Measurements from ENCODE around the gene SPAG16.

SPAG16 gene

DNA sequence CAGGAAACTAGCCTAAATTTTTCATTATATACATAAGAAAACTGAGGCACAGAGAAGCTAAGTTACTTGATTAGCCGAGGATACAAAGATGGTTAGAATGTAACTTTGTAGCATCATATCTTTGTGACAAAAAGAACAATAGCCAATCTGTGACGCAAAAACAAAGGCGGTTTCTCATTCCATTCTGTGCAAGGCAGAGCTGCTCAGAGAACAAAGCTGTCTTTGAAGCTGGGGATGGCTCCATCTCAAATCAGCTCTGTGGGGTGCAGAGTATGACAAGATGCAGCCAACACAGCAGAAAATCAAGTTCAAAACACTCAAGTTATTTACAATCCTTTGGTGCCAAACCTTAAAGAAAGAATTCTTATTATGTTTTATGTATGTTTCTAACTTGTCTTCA lies 1044.7 kb downstream of the SPAG16 start:
- Histone ChIP-seq H3K9me3 (ENCODE audit: control insufficient read depth, insufficient read depth, low read length) (no peaks in the 10 kb centered on the region), H3K27me3 (ENCODE audit: control insufficient read depth, insufficient read depth, low read length) (no peaks in the 10 kb centered on the region), H3K27ac (ENCODE audit: low read depth, low read length) (no peak overlapping the region), H3K9ac (ENCODE audit: low read depth, low read length) (no peak overlapping the region), H3K4me1 (ENCODE audit: control insufficient read depth, insufficient read depth, low read length) (no peaks in the 10 kb centered on the region), H3K4me3 (ENCODE audit: low read depth, low read length) (no peak overlapping the region), H3K36me3 (ENCODE audit: control insufficient read depth, insufficient read depth, low read length) (no peaks in the 10 kb centered on the region)

- H3K27me3 ChIP-seq (ENCODE audit: control insufficient read depth, insufficient read depth, low read length), result no peaks in the 10 kb centered on the region
- H3K9ac ChIP-seq (ENCODE audit: low read depth, low read length), result no peak overlapping the region
- no peaks in the 10 kb centered on the region for H3K4me1 ChIP-seq (ENCODE audit: control insufficient read depth, insufficient read depth, low read length)
- H3K36me3 ChIP-seq (ENCODE audit: control insufficient read depth, insufficient read depth, low read length), result no peaks in the 10 kb centered on the region
- H3K4me3 ChIP-seq (ENCODE audit: low read depth, low read length), result no peak overlapping the region
- H3K9me3 ChIP-seq (ENCODE audit: control insufficient read depth, insufficient read depth, low read length), result no peaks in the 10 kb centered on the region
- no peak overlapping the region for H3K27ac ChIP-seq (ENCODE audit: low read depth, low read length)
Observed at GRCh38 chr2:214341646-214342045, 1057.4 kb downstream of the SPAG16 start.

GRCh38 chr2:214358506-214358905 lies 1074.2 kb downstream of the SPAG16 start:
- Histone ChIP-seq H3K9ac (ENCODE audit: low read depth, low read length) (no peak overlapping the region), H3K27ac (ENCODE audit: low read depth, low read length) (no peak overlapping the region), H3K36me3 (ENCODE audit: control insufficient read depth, insufficient read depth, low read length) (no peaks in the 10 kb centered on the region), H3K27me3 (ENCODE audit: control insufficient read depth, insufficient read depth, low read length) (no peaks in the 10 kb centered on the region), H3K4me3 (ENCODE audit: low read depth, low read length) (no peak overlapping the region; the same call in 1 of the 2 replicates), H3K4me1 (ENCODE audit: control insufficient read depth, insufficient read depth, low read length) (peaks cover 12% of the 10 kb centered on the region), H3K9me3 (ENCODE audit: control insufficient read depth, insufficient read depth, low read length) (peaks cover 2% of the 10 kb centered on the region; the same call in 1 of the 2 replicates)

GRCh38 chr2:214361116-214361515 lies 1076.9 kb downstream of the SPAG16 start:
- no peak overlapping the region for H3K4me3 ChIP-seq (ENCODE audit: low read depth, low read length)

DNA sequence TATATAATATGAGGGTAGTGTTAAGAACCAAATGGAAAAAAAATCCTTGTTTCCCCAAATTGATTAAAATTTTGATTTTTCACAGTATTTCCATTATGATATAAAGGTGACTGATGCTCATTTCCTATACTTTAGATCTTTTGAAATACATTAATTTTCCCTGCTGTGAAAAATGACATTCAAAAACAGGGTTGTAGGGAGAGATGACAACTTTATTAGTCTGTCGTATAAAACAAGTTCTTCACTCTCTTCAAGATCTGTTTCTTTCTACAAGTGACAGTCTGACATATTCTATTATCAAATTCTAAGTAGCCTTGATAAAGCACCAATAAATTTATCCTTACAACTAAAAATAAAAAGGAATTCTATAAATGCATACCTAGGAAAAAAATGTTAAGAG lies 1081.3 kb downstream of the SPAG16 start:
- no peaks in the 10 kb centered on the region for H3K36me3 ChIP-seq (ENCODE audit: control insufficient read depth, insufficient read depth, low read length)
- no peak overlapping the region for H3K27ac ChIP-seq (ENCODE audit: low read depth, low read length)
- H3K4me3 ChIP-seq (ENCODE audit: low read depth, low read length), result no peak overlapping the region
- H3K9me3 ChIP-seq (ENCODE audit: control insufficient read depth, insufficient read depth, low read length), result no peaks in the 10 kb centered on the region
- H3K9ac ChIP-seq (ENCODE audit: low read depth, low read length), result no peak overlapping the region
- no peaks in the 10 kb centered on the region for H3K4me1 ChIP-seq (ENCODE audit: control insufficient read depth, insufficient read depth, low read length)
- no peaks in the 10 kb centered on the region for H3K27me3 ChIP-seq (ENCODE audit: control insufficient read depth, insufficient read depth, low read length)

More at GRCh38 chr2:214361116-214361515, 1076.9 kb downstream of the SPAG16 start:
- H3K27ac ChIP-seq (ENCODE audit: low read depth, low read length), result no peak overlapping the region
- H3K36me3 ChIP-seq (ENCODE audit: control insufficient read depth, insufficient read depth, low read length), result no peaks in the 10 kb centered on the region
- H3K4me1 ChIP-seq (ENCODE audit: control insufficient read depth, insufficient read depth, low read length), result peaks cover 12% of the 10 kb centered on the region
- no peak overlapping the region for H3K9ac ChIP-seq (ENCODE audit: low read depth, low read length)
- peaks cover 2% of the 10 kb centered on the region; the same call in 1 of the 2 replicates for H3K9me3 ChIP-seq (ENCODE audit: control insufficient read depth, insufficient read depth, low read length)
- H3K27me3 ChIP-seq (ENCODE audit: control insufficient read depth, insufficient read depth, low read length), result no peaks in the 10 kb centered on the region

GRCh38 chr2:214367171-214367570 lies 1082.9 kb downstream of the SPAG16 start:
- no peak overlapping the region for H3K4me3 ChIP-seq (ENCODE audit: low read depth, low read length)
- H3K4me1 ChIP-seq (ENCODE audit: control insufficient read depth, insufficient read depth, low read length), result no peaks in the 10 kb centered on the region
- no peaks in the 10 kb centered on the region for H3K36me3 ChIP-seq (ENCODE audit: control insufficient read depth, insufficient read depth, low read length)
- H3K9me3 ChIP-seq (ENCODE audit: control insufficient read depth, insufficient read depth, low read length), result no peaks in the 10 kb centered on the region
- H3K9ac ChIP-seq (ENCODE audit: low read depth, low read length), result no peak overlapping the region
- H3K27ac ChIP-seq (ENCODE audit: low read depth, low read length), result no peak overlapping the region
- H3K27me3 ChIP-seq (ENCODE audit: control insufficient read depth, insufficient read depth, low read length), result no peaks in the 10 kb centered on the region

GRCh38 chr2:214376618-214377285 lies 1092.5 kb downstream of the SPAG16 start:
- Histone ChIP-seq H3K36me3 (ENCODE audit: control insufficient read depth, insufficient read depth, low read length) (no peaks in the 10 kb centered on the region), H3K9me3 (ENCODE audit: control insufficient read depth, insufficient read depth, low read length) (no peaks in the 10 kb centered on the region), H3K27ac (ENCODE audit: low read depth, low read length) (no peak overlapping the region), H3K4me1 (ENCODE audit: control insufficient read depth, insufficient read depth, low read length) (no peaks in the 10 kb centered on the region), H3K9ac (ENCODE audit: low read depth, low read length) (no peak overlapping the region), H3K27me3 (ENCODE audit: control insufficient read depth, insufficient read depth, low read length) (no peaks in the 10 kb centered on the region), H3K4me3 (ENCODE audit: low read depth, low read length) (no peak overlapping the region)

- Histone ChIP-seq H3K9ac (ENCODE audit: low read depth, low read length) (no peak overlapping the region), H3K27ac (ENCODE audit: low read depth, low read length) (no peak overlapping the region), H3K36me3 (ENCODE audit: control insufficient read depth, insufficient read depth, low read length) (no peaks in the 10 kb centered on the region), H3K27me3 (ENCODE audit: control insufficient read depth, insufficient read depth, low read length) (no peaks in the 10 kb centered on the region), H3K4me3 (ENCODE audit: low read depth, low read length) (no peak overlapping the region), H3K9me3 (ENCODE audit: control insufficient read depth, insufficient read depth, low read length) (no peaks in the 10 kb centered on the region), H3K4me1 (ENCODE audit: control insufficient read depth, insufficient read depth, low read length) (no peaks in the 10 kb centered on the region)
Observed at GRCh38 chr2:214377286-214377624, 1093.0 kb downstream of the SPAG16 start.

- Histone ChIP-seq H3K9ac (ENCODE audit: low read depth, low read length) (no peak overlapping the region), H3K9me3 (ENCODE audit: control insufficient read depth, insufficient read depth, low read length) (no peaks in the 10 kb centered on the region), H3K4me3 (ENCODE audit: low read depth, low read length) (no peak overlapping the region), H3K27ac (ENCODE audit: low read depth, low read length) (no peak overlapping the region), H3K27me3 (ENCODE audit: control insufficient read depth, insufficient read depth, low read length) (no peaks in the 10 kb centered on the region), H3K36me3 (ENCODE audit: control insufficient read depth, insufficient read depth, low read length) (no peaks in the 10 kb centered on the region), H3K4me1 (ENCODE audit: control insufficient read depth, insufficient read depth, low read length) (no peaks in the 10 kb centered on the region)
Observed at GRCh38 chr2:214378455-214379103, 1094.3 kb downstream of the SPAG16 start.

DNA sequence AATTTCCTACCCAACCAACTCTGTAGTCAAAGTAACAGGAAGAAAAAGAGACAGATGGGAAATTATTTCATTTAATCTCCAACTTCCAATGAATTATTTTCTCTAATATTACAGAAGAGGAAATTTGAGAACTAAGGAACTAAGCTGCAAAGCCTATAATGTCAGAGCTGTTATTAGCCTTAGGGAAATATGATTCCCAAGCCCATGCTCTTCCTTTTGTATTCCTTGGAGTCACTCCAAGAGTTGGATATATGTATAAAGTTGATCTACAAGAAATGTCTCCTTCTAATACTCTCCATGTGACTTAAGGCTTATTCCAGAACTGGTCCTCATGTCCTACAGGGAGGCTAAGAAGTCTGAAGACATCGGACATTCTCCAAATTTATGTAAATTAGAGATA lies 1095.0 kb downstream of the SPAG16 start:
- Histone ChIP-seq H3K9me3 (ENCODE audit: control insufficient read depth, insufficient read depth, low read length) (no peaks in the 10 kb centered on the region), H3K27me3 (ENCODE audit: control insufficient read depth, insufficient read depth, low read length) (no peaks in the 10 kb centered on the region), H3K4me1 (ENCODE audit: control insufficient read depth, insufficient read depth, low read length) (no peaks in the 10 kb centered on the region), H3K9ac (ENCODE audit: low read depth, low read length) (no peak overlapping the region), H3K27ac (ENCODE audit: low read depth, low read length) (no peak overlapping the region), H3K4me3 (ENCODE audit: low read depth, low read length) (no peak overlapping the region), H3K36me3 (ENCODE audit: control insufficient read depth, insufficient read depth, low read length) (no peaks in the 10 kb centered on the region)

- Histone ChIP-seq H3K4me1 (ENCODE audit: control insufficient read depth, insufficient read depth, low read length) (no peaks in the 10 kb centered on the region), H3K9ac (ENCODE audit: low read depth, low read length) (no peak overlapping the region), H3K27ac (ENCODE audit: low read depth, low read length) (no peak overlapping the region), H3K9me3 (ENCODE audit: control insufficient read depth, insufficient read depth, low read length) (no peaks in the 10 kb centered on the region), H3K27me3 (ENCODE audit: control insufficient read depth, insufficient read depth, low read length) (no peaks in the 10 kb centered on the region), H3K36me3 (ENCODE audit: control insufficient read depth, insufficient read depth, low read length) (no peaks in the 10 kb centered on the region), H3K4me3 (ENCODE audit: low read depth, low read length) (no peak overlapping the region)
Observed at GRCh38 chr2:214380681-214381080, 1096.4 kb downstream of the SPAG16 start.
